Fibroblast of skin of scalp (primary cell): ENCODE results near the gene HSPG2.

Experiments used
- DNase-seq: peaks from one replicate; pipeline ENCODE4 v3.0.0-alpha.2; 2013

Gene HSPG2

DNA sequence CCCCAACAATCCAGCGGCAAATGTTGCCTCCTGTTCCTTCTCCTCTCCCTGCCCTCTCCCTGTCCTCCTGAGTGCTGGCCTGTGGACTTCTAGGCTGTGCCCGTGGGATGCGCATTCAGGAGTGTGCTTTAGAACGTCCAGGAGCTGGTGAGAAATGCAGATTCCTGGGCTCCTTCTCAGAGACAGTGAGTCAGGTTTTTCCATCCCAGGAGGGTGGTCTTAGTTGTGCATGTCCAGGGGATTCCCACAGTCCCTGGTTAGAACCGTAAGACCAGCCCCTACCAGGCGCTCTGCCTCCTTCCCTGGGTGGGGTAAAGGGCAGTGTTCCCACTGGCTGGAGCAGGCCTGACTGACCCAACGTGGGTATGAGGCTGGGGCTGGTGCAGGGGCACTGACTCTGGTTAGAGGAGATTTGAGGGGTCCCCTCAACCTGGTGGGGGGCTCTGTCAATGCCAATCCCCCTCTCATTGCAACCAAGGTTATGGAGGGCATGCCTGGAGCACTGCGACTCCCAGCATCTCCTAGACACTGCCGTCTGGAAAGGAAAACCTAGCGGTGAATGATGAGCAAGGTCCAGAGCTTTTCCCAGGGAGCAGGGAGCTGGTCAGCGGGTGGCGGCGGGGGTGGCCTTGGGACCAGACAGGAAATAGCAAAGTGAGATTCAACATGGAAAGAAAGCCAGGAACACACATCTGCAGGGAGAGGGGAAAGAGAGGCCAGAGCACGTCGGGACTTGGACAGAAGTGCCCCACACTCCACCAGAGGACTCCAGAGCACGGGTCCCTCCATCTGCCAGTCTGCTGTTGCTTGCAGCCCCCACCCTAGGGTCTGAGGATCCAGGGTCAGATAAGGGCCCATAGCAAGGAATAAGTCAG, 38.5 kb downstream of the HSPG2 start:
- peak; percentile 35 for DNase-seq

DNA sequence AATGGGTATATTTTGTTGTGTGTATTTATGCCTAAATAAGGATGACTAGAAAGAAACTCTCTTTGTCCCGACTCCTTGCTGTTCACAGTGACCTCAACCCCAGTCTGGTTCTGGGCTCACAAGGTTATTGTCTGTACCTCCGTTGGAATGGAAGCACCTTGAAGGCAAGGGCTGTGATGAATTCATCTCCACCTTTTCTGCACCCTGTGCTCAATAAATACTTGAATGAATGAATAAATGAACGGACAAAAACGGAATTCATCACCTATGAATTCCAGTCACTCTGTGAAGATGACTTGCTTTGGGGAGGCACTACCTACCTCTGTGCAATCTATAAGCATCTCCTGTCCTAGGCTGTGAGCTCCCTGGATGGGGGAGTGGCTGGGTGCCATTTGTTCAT, 39.3 kb downstream of the HSPG2 start:
- DNase-seq: no peak

GRCh38 chr1:21896652-21897532, 40.2 kb downstream of the HSPG2 start:
- peak; percentile 30 for DNase-seq

- DNase-seq: no peak
Observed at GRCh38 chr1:21896026-21896425, 41.1 kb downstream of the HSPG2 start.

GRCh38 chr1:21894034-21894881, 42.9 kb downstream of the HSPG2 start:
- no peak for DNase-seq

- DNase-seq: no peak
Observed at GRCh38 chr1:21893046-21893805, 43.9 kb downstream of the HSPG2 start.

DNA sequence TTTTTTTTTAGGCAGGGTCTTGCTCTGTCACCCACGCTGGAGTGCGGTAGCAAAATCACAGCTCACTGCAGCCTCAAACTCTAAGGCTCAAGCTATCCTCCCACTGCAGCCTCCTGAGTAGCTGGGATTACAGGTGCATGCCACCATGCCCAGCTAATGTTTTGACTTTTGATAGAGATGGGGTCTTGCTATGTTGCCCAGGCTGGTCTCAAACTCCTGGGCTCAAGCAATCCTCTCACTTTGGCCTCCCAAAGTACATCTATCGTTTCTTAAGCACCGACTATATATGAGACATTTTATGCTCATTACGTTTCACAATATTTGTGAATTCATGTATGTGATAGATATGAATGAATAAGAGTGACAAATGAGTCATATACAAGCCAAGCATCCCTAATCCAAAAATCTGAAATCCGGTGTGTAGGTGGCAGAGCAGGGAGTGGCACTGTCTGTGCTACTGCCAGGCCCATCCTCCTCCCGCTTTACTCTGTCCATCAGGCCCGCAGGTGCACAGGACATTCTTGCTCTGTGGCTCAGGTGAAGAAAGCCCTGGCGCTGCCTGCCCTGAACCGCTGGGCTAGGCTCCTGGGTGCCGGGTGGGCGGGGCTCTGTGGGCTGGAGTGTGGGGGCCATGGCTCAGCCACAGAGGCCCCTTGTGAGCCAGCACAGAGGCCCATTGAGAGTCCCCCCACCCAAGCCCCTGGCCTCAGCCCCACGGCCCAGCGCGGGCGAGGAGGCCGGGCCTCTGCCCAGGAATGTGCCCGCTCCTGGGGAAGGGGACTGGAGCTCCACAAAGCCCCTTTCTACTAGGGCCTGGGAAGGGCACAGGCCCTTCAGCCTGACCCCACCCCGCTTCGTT, 45.3 kb downstream of the HSPG2 start:
- no peak for DNase-seq

DNA sequence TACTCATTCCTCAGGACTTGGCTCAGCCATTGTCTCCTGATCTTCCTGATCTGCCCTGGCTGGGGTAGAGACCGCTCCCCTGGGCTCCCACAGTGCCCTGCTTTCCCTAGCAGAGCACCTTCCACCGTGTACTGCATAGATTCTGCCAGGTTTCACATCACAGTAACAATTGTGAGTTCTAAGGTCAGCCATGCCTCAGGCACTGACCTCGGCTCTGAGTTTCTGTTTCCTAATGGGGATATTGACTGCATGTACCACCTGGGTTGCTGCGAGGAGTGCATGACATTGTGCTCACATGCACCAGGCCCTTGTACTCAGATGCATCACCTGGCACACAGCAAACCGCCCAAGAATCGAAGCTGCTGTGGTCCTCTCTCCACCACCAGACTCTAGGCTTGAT, 46.0 kb downstream of the HSPG2 start:
- no peak for DNase-seq

DNA sequence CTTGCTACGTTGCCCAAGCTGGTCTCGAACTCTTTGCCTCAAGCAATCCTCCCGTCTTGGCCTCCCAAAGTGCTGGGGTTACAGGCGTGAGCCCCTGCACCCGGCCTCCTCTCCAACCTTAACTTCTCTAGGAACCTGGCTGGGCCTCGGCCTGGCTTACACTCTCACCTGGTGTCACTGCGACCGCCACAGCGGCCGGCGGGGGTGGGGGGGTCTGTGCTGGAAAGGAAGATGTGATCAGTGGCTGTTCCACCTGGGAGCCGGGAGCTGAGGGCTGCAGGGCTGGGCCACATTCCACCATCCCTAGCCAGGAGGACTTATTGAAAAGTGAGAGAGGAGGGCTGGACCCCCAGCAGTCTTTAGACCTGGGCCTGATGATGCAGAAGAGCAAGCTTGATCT, 48.6 kb downstream of the HSPG2 start:
- no peak for DNase-seq

- DNase-seq: no peak
Observed at GRCh38 chr1:21887796-21888195, 49.3 kb downstream of the HSPG2 start.

- no peak for DNase-seq
Observed at GRCh38 chr1:21887216-21887736, 49.8 kb downstream of the HSPG2 start.

DNA sequence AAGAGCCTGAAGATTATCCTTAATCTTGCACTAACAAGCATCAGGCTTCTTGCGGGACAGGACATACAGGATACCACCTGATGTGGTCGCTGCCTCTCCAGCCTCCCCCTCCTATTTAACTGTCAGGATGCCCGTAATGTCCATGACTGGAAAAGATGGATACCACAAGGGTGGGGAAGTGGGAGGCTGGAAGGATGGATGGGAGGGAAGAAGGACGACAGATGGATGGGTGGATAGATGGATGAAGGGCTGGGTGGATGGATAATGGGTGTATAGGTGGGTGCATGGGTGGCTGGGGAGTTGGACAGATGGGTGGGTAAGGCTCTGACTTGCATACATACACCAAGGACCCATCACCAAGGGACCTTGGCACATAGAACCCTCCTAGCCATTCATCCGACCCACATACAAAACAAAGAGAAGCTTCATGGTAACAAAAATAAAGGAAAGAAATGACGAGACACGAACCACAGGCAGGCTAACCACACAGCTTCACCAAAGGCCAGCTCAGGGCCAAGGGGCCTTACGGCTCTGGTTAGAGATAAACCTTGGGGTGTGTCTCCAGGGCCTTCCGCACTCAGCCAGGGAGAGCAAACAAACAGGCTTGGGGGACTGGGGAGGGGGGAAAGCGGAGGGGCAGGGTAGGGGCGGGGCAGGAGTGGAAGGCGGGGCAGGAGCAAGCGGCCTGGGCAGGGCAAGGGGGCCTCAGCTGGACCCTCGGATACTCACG, 50.5 kb downstream of the HSPG2 start:
- no peak for DNase-seq

- DNase-seq: no peak
Observed at GRCh38 chr1:21885236-21886037, 51.7 kb downstream of the HSPG2 start.

- DNase-seq: no peak
Observed at GRCh38 chr1:21884456-21885235, 52.5 kb downstream of the HSPG2 start.

- no peak for DNase-seq
Observed at GRCh38 chr1:21882721-21883415, 54.2 kb downstream of the HSPG2 start.

DNA sequence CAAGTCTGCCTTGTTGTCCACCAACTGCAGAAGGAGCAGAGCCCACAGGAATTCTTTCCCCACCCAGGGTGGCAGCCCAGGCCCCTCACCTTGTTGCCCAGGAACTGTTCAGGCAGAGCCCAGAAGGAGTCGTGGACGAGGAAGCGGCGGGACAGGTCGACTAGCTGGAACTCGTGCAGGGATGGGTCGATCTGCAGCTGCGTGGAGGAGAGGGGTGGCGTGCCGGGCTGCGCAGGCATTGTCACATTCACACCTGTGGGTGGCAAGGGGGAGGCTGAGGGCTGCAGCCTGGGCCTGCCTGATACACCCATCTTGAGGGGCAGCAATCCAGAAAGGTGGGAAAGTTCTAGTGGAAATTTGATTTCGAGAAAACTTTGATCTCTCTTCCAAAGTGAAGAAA, 55.9 kb downstream of the HSPG2 start:
- no peak for DNase-seq

DNA sequence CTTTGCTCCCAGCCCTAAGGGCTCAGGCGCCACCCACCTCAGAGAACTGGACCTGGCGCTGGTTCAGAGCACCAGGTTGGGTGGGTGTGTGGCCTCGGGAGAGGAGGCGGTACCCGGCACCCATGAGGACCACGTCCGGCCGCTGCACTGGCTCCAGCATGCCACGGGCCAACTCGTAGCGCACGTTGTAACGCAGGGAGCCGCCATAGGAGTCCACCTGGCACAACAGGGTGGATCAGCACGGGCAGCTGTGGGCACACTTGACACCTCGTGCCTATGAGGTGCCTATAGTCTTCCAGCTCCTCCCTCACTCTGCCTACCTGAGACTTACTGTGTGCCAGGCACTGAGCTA, 56.5 kb downstream of the HSPG2 start:
- DNase-seq: no peak
